HG02852 (cell line): ENCODE measurements around the gene TRPV2.

Experiments used
- ATAC-seq: cut with Tn5 transposase; IDR thresholded peaks from one replicate; pipeline ENCODE4 v1.9.1; 2021; ENCODE audit warnings: mild to moderate bottlenecking, moderate library complexity; ENCODE audit not compliant: unreplicated experiment

Gene TRPV2

GRCh38 chr17:16453493-16453851, 38.1 kb downstream of the TRPV2 start:
- peak; percentile 5 for ATAC-seq

- ATAC-seq: no peak
Measured at GRCh38 chr17:16455997-16456741, 40.8 kb downstream of the TRPV2 start.

- ATAC-seq: no peak
Measured at GRCh38 chr17:16456742-16457316, 41.5 kb downstream of the TRPV2 start.

DNA sequence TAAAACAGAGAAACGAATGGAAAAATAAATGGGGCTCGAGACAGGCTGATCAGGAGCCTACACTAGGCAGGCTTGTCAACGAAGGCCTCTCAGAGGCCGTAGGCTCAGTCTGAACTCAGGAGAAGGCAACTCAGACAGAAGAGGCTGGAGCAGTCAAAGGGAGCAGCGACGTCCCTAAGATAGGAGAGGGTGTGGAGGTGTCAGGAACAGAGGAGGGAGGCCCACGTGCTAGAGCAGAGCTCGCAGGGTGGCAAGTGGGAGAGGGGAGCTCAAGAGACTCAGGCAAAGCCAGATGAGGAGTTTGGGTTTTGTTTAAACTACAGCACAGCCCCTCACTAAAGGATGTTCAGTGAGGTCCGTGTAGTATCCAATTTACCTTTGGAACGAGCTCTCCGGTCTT, 43.9 kb downstream of the TRPV2 start:
- no peak for ATAC-seq

DNA sequence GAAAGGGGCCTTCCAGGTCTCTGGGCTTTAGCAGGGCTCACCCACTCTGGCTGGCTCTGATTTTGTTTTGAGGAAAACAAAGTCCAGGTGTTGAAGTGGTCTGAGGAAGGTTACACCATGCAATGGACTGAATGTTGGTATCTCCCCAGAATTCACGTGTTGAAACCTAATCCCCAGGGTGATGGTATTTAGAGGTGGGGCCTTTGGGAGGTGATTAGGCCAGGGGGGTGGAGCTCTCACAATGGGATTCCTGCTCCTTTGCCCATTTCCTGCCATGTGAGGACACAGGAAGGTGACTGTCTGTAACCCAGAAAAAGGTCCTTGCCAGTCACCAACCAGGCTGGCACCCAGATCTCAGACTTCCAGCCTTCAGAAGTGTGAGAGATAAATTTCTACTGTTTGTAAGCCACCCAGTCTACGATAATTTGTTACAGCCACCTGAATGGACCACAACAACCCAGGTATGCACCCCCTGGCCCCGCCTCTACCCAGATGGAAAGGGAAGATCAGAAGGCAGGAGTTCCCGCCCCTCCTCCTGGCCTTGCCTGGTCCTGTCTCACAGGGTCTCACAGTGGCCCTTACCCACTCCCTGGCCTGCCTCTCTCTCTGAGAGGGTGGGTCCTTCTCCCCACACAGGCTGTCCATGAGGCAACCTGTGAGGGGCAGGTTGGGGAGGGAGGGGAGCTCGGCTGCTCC, 44.6 kb downstream of the TRPV2 start:
- ATAC-seq: no peak

DNA sequence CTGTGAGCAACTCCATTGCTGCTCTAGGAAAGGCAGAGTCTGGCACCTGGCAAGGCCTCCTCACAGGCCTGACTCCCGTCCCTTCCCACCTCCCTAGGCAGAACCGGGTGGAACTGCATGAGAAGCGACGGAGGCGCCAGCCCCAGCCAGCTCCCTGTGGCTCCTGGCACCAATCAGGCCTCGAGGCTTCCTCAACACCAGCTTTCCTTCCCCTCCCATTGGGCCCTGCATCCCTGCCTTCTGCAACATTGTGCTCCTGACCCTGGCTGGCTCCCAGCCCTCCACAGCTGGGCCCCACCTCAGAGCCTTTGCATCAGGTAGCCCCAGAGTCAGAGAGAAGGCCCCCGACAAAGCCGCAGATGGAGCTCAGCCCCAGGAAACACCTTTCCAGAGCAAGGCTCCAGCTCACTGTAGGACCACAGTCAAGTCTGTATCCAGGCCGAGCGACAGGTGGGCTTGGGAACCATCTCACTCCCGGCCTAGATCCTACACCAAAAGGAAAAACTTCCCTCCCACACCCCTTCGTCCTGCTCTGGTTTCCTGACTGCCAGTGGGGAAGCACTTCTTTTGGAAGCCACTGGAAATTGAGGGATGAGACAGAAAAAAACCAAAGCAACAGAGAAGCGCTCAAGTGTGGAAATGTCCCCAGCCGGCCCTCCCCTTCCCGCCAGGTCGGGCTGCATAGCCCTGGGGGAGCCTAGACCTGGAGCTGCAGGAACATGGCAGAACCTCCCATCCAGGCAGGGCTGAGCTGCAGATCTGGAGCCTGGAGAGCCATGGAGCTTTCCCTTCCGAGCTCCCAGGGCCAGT, 45.6 kb downstream of the TRPV2 start:
- no peak for ATAC-seq

GRCh38 chr17:16461606-16461866, 46.2 kb downstream of the TRPV2 start:
- ATAC-seq: no peak

- ATAC-seq: no peak
Measured at GRCh38 chr17:16462070-16462864, 46.9 kb downstream of the TRPV2 start.

DNA sequence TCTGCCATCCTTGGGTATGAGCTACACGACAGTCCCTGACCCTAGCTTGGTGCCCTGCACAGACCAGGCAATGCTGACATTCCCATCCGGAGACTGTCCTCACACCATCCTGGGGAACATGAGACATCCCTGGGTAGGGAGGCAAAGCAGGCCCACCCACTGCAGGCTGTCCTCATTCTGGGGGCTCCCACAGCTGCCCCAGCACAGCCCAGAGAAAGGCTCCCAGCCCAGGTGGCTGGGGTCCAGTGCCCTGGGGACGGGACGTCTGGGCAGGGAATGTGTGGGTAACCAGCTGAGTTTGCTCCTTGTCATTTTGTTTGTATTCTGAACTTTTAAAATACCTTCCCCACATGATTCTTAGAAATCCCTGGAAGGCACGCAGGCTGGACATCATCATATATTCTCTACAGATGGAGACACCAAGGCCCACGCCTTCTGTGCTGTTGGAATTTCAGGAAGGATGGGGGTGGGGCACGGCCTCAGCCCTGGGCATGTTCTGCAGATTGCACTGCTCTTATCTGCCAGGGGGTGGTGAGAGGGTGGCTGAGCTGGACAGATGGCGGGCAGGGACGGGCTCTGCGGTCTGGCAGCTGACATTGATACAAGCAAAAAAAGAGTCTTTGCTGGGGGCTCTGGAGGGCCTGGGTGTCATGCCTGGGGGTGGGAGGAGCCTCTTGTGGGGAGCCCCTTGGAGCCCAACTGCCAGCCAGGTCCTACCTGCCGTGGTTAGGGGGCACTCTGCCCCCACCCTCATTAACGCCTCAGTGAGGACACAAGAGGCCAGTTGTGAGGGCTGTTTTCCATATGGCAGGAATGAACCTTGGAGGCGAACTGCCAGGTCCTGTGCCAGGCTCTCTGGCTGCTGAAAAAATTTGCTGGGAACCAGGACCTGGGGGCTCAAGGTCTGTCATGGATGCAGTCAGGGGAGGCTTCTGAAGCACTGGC, 48.3 kb downstream of the TRPV2 start:
- ATAC-seq: no peak

DNA sequence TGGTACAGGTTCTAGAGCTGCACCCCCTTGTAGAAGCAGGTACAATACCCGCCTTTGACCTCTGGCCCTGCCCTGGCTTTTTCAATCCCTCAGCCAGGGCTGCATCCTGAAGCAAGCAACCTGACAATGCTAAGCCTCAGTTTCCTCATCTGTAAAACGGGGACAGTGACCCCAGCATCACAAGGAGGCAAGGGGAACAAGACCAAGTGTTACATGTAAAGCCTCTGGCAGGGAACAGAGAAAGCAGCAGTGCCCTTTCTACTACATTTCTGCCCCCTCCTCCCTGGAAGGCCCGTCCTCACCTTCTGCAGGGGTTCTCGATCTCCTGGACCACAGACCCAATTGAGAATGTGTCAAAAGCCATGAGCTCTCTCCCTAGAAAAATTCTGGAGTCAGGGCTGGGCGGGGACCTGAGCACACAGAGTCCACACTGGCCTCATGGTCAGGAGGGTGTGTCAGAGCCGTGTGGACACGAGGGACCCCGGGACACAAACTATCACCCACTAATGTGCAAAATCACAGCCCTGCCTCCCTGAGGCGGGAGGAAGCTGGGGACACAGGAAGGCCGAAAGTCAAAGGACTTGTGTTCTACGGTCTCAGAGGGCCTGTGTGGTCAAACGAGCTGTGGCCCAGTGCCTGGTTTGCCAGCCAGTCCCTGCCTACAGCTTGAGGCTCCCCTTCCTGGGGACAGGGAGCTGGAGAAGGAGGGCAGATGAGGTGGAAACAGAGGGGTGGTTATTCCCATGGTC, 49.1 kb downstream of the TRPV2 start:
- ATAC-seq: no peak

GRCh38 chr17:16465052-16465312, 49.6 kb downstream of the TRPV2 start:
- ATAC-seq: no peak

DNA sequence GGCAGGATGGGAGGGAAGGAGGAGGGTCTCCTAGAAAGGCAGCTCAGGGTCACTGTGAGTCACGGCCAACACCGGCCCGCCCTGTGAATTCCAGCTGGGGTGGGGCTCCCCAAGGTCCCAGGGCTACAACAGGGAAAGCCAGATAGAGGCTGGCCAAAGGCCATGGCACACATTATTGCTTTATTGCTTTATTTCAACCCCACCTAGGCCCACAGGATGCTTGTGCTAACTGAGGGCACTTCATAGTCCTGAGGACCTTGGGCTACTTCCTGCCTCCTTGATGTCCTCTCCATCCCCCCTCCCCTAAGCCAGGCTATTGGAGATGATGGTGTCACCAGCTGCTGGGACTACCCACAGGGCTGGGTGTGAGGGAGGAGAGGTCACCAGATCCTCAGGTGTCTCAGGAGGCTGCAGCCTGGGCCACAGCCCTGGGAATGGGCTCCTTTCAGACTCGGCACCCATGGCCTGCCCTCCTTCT, 50.5 kb downstream of the TRPV2 start:
- ATAC-seq: no peak

- no peak for ATAC-seq
Measured at GRCh38 chr17:16466407-16466806, 51.0 kb downstream of the TRPV2 start.

DNA sequence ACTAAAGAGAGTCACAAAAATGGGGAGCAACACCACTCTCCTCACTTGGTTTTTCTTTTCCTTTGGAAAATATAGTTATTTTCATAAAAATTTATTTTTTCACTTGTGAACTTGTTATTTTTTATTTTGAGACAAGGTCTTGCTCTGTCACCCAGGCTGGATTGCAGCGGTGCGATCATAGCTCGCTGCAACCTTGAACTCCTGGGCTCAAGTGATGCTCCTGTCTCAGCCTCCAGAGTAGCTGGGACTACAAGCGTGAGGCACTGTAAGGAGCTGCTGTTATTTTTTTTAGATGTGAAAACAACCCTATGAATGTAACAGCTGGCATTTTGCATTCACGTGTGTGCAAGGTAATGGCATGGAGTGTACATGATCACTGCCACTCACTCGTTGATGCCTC, 51.7 kb downstream of the TRPV2 start:
- ATAC-seq: no peak

DNA sequence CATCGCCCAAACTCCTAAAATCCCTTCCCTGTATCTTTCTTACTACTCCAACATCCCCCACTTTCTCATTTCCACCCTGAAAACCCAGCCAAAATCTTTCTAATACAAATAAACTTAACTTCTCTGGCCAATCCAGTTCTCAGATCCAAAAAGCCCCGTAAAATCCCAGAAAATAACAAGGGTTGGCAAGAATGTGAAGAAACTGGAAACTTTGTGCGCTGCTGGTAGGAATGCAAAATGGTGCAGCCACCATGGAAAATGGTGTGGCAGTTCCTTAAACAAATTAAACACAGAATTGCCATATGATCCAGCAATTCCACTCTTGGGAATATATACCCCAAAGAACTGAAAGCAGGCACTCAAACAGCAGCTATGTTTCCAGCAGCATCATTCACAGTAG, 52.5 kb downstream of the TRPV2 start:
- no peak for ATAC-seq

DNA sequence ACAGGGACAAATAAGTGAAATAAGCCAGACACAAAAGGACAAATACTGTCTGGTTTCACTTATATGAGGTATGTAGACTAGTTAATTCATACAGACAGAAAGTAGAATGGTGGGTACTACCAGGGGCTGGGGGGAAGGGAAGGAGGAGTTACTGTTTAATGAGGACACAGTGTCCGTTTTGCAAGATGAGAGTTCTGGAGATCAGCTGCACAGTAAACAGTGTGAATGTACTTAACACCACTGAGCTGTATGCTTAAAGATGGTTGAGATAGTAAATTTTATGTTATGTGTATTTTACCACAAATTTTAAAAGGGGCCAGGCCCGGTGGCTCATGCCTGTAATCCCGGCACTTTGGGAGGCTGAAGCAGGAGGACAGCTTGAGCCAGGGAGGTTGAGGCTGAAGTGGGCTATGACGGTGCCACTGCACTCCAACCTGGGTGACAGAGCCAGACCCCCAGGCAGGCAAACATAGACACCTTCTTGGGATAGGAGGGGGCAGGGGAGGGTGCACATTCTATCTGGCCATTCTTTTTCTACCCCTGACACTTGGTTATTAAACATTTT, 53.1 kb downstream of the TRPV2 start:
- ATAC-seq: no peak

GRCh38 chr17:16470265-16470664, 54.9 kb downstream of the TRPV2 start:
- no peak for ATAC-seq

- ATAC-seq: no peak
Measured at GRCh38 chr17:16471295-16471694, 55.9 kb downstream of the TRPV2 start.

- no peak for ATAC-seq
Measured at GRCh38 chr17:16472539-16472938, 57.2 kb downstream of the TRPV2 start.
